Kidney (tissue), 14 donors: Measurements from ENCODE around the gene SPCS1. TPM values are rescaled to one million over a fixed set of nuclear protein-coding genes. Genes with fewer than 3 reads are reported as not detected.
"Not testable (repeated sequence)": the region's sequence is repeated elsewhere in the genome, so short reads cannot be mapped to it uniquely, and the experiment has no call there.

Experiments
- DNase-seq, 5 donors: peaks; one replicate each; pipeline ENCODE4 v3.0.0-alpha.2; 2013 to 2020
- FAIRE-seq: peaks from 2 replicates; lab custom pipeline; 2012; peaks lifted over from hg19 to GRCh38; lab: Jason Lieb, UNC
- H3K27ac ChIP-seq, 2 donors: one replicate each; pipeline ENCODE4 v1.7.0; 2013; ENCODE audit warnings: low read depth in 2 of 2, low read length in 2 of 2, inconsistent platforms in 1 of 2
- H3K27me3 ChIP-seq: one replicate; pipeline ENCODE4 v1.7.1; 2013; ENCODE audit warnings: low read length, inconsistent platforms; ENCODE audit not compliant: control insufficient read depth, insufficient read depth
- H3K36me3 ChIP-seq, 3 donors: one replicate each; pipeline versions ENCODE4 v1.7.0 to v1.7.1; 2013; ENCODE audit warnings: low read length in 3 of 3, control low read depth in 1 of 3, inconsistent platforms in 1 of 3; ENCODE audit not compliant: insufficient read depth in 3 of 3, control insufficient read depth in 2 of 3
- H3K4me1 ChIP-seq, 3 donors: one replicate each; pipeline versions ENCODE4 v1.7.0 to v1.7.1; 2013; ENCODE audit warnings: low read length in 3 of 3, inconsistent platforms in 1 of 3, low read depth in 1 of 3; ENCODE audit not compliant: control insufficient read depth in 2 of 3, insufficient read depth in 2 of 3
- H3K4me3 ChIP-seq, 3 donors: one replicate each; pipeline versions ENCODE4 v1.7.0 to v1.8.1; 2013; ENCODE audit warnings: low read length in 3 of 3, control low read depth in 1 of 3, inconsistent platforms in 1 of 3
- H3K9ac ChIP-seq, 3 donors: one replicate each; pipeline versions ENCODE4 v1.7.0 to v1.7.1; 2013; ENCODE audit warnings: low read length in 3 of 3, control low read depth in 1 of 3, inconsistent platforms in 1 of 3
- H3K9me3 ChIP-seq, 3 donors: one replicate each; pipeline versions ENCODE4 v1.7.0 to v1.7.1; 2013; ENCODE audit warnings: low read length in 3 of 3, control low read depth in 1 of 3, inconsistent platforms in 1 of 3; ENCODE audit not compliant: control insufficient read depth in 2 of 3, insufficient read depth in 1 of 3
- intact Hi-C: fragments of 100-400 bp; cut with DNase I; formaldehyde crosslinking; loops from one replicate; pipeline ENCODE4 v1.11.1; 2022
- polyA plus RNA-seq: library from polyadenylated mRNA; stranded (reverse); fragments of 350-450 nt; fragmentation: Illumina TruSeq; extraction: RNeasy Lipid Tissue Mini Kit (QIAGEN cat#74804); gene quantifications from one replicate; pipeline ENCODE4 v1.2.3, GENCODE V29; 2014; ENCODE audit warnings: low read depth, low replicate concordance; ENCODE audit not compliant: insufficient read depth
- total RNA-seq: library from RNA; stranded (reverse); fragmentation: NEBNext Ultra II Directional; extraction: Animal tissue kit (Norgen Biotek cat#: 25700); gene quantifications from one replicate; pipeline ENCODE4 v1.2.1, GENCODE V29; 2021
- TF ChIP-seq, protein P1 (sequence below): IDR thresholded peaks from 3 replicates; pipeline ENCODE4 v1.5.1; 2012; ENCODE audit warnings: mild to moderate bottlenecking, moderate library complexity, borderline replicate concordance; ENCODE audit not compliant: insufficient read depth; ENCODE audit errors: extremely low read depth
- donor health status: control.
- donor health status: control.
- donor health status: control.
- donor health status: control.
- donor health status: control.
- donor health status: DM: yes; HTN: yes; CAD: no.
- donor health status: Normal renal cell carcinoma (clear cell type).

SPCS1 gene
- total and polyA plus RNA-seq, 2 donors from 2014 or later: 124 to 265 TPM

DNA sequence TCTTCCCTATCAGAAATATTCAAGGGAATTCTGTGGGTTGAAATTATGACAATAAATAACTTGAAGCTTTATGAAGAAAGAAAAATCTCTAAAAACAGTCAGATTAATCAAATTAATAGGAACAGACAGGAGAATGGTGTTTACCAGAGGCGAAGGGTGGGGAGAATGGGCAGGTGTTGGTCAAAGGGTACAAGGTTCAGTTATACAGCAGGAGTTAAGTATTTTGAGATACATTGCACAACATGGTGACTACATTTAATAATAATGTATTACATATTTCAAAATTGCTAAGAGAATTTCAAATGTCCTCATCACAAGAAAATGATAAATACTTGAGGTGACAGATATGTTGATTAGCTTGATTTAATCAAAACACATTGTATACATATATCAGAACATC is 18.6 kb downstream of the SPCS1 start:
- no peak overlapping the region for H3K9ac ChIP-seq
- no peaks in the 10 kb centered on the region for H3K4me1 ChIP-seq
- intact Hi-C loops: no loop called here
- H3K9me3 ChIP-seq: no peaks in the 10 kb centered on the region
- no peak for FAIRE-seq
- DNase-seq: no peak
- no peak overlapping the region for H3K27ac ChIP-seq
- TF ChIP-seq, protein P1, sequence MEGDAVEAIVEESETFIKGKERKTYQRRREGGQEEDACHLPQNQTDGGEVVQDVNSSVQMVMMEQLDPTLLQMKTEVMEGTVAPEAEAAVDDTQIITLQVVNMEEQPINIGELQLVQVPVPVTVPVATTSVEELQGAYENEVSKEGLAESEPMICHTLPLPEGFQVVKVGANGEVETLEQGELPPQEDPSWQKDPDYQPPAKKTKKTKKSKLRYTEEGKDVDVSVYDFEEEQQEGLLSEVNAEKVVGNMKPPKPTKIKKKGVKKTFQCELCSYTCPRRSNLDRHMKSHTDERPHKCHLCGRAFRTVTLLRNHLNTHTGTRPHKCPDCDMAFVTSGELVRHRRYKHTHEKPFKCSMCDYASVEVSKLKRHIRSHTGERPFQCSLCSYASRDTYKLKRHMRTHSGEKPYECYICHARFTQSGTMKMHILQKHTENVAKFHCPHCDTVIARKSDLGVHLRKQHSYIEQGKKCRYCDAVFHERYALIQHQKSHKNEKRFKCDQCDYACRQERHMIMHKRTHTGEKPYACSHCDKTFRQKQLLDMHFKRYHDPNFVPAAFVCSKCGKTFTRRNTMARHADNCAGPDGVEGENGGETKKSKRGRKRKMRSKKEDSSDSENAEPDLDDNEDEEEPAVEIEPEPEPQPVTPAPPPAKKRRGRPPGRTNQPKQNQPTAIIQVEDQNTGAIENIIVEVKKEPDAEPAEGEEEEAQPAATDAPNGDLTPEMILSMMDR: no peak
- H3K27me3 ChIP-seq: no peaks in the 10 kb centered on the region
- H3K4me3 ChIP-seq: no peak overlapping the region
- peaks cover 0 to 5% (median 0%) of the 10 kb centered on the region in 3 donors for H3K36me3 ChIP-seq

DNA sequence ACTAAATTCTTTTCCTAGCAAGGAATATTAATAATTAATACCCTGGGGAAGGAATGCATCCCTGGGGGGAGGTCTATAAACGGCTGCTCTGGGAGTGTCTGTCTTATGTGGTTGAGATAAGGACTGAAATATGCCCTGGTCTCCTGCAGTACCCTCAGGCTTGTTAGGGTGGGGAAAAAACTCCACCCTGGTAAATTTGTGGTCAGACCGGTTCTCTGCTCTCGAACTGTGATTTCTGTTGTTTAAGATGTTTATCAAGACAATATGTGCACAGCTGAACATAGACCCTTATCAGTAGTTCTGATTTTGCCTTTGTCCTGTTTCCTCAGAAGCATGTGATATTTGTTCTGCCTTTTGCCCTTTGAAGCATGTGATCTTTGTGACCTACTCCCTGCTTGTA is 22.8 kb downstream of the SPCS1 start:
- intact Hi-C loops, FAIRE-seq: not testable (repeated sequence)

GRCh38 chr3:52730681-52731080 is 24.8 kb downstream of the SPCS1 start:
- Histone ChIP-seq H3K4me3 (no peak overlapping the region), H3K36me3 (peaks cover 6 to 26% (median 11%) of the 10 kb centered on the region in 3 donors), H3K9me3 (no peaks in the 10 kb centered on the region), H3K9ac (no peak overlapping the region), H3K27me3 (no peaks in the 10 kb centered on the region), H3K27ac (no peak overlapping the region), H3K4me1 (no peaks in the 10 kb centered on the region)
- FAIRE-seq (no peak), DNase-seq (no peak)
- intact Hi-C loops: no loop called here
- TF ChIP-seq, protein P1: no peak

More for the DNA sequence above, 22.8 kb downstream of the SPCS1 start:
- peaks cover 5 to 26% (median 10%) of the 10 kb centered on the region in 3 donors for H3K36me3 ChIP-seq
- DNase-seq, H3K4me3 ChIP-seq, H3K27ac ChIP-seq, H3K9me3 ChIP-seq, H3K4me1 ChIP-seq, H3K27me3 ChIP-seq, H3K9ac ChIP-seq: not testable (repeated sequence)

- H3K27ac ChIP-seq: no peak overlapping the region
- H3K9ac ChIP-seq: no peak overlapping the region
- H3K27me3 ChIP-seq: no peaks in the 10 kb centered on the region
- DNase-seq (no peak), FAIRE-seq (no peak)
- H3K4me1 ChIP-seq: no peaks in the 10 kb centered on the region
- intact Hi-C loops: no loop called here
- no peak overlapping the region for H3K4me3 ChIP-seq
- TF ChIP-seq, protein P1: no peak
- no peaks in the 10 kb centered on the region for H3K9me3 ChIP-seq
- peaks cover 6 to 26% (median 11%) of the 10 kb centered on the region in 3 donors for H3K36me3 ChIP-seq
These were observed 25.7 kb downstream of the SPCS1 start for GRCh38 chr3:52731590-52731989.
